ENCODE measurements around the gene NSMCE1.

- TF ChIP-seq, protein P1, sequence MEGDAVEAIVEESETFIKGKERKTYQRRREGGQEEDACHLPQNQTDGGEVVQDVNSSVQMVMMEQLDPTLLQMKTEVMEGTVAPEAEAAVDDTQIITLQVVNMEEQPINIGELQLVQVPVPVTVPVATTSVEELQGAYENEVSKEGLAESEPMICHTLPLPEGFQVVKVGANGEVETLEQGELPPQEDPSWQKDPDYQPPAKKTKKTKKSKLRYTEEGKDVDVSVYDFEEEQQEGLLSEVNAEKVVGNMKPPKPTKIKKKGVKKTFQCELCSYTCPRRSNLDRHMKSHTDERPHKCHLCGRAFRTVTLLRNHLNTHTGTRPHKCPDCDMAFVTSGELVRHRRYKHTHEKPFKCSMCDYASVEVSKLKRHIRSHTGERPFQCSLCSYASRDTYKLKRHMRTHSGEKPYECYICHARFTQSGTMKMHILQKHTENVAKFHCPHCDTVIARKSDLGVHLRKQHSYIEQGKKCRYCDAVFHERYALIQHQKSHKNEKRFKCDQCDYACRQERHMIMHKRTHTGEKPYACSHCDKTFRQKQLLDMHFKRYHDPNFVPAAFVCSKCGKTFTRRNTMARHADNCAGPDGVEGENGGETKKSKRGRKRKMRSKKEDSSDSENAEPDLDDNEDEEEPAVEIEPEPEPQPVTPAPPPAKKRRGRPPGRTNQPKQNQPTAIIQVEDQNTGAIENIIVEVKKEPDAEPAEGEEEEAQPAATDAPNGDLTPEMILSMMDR (IDR thresholded peaks at IDR 0.05; ENCODE audit: low read depth, low read length, missing input control) = no peak
- no peak for TF ChIP-seq TAF1 (conservative IDR thresholded peaks at IDR 0.05)
Observed at GRCh38 chr16:27226476-27226875, 42.1 kb downstream of the NSMCE1 start.
